Superior temporal gyrus (tissue), 1 donor: Measurements from ENCODE around the gene GNAO1.

ENCODE experiments used
- DNase-seq: peaks from one replicate; pipeline ENCODE4 v3.0.0-alpha.2; 2016; ENCODE audit errors: extremely low spot score

Gene GNAO1

DNA sequence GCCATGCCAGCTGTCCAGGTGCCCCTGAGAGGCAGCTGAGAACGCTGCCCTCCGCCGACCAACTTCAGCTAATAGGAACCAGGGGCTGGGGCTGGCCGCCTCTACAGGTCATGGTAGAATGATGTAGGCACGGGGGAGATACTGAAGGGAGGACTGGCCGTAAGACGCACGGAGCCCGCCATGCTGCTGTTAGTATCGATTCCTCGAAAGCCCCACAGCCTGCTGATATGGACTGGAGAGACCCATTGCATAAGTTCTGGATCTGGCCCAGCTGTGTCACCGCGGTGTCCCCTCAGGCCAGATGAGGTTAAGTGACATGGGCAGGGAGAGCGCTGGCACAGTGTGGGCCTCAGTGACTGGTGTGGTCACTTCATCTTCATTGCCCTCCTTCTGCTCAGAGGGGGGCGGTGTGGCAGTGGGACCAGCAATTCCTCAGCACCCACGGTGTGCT lies 158.4 kb downstream of the GNAO1 start:
- no peak for DNase-seq

DNA sequence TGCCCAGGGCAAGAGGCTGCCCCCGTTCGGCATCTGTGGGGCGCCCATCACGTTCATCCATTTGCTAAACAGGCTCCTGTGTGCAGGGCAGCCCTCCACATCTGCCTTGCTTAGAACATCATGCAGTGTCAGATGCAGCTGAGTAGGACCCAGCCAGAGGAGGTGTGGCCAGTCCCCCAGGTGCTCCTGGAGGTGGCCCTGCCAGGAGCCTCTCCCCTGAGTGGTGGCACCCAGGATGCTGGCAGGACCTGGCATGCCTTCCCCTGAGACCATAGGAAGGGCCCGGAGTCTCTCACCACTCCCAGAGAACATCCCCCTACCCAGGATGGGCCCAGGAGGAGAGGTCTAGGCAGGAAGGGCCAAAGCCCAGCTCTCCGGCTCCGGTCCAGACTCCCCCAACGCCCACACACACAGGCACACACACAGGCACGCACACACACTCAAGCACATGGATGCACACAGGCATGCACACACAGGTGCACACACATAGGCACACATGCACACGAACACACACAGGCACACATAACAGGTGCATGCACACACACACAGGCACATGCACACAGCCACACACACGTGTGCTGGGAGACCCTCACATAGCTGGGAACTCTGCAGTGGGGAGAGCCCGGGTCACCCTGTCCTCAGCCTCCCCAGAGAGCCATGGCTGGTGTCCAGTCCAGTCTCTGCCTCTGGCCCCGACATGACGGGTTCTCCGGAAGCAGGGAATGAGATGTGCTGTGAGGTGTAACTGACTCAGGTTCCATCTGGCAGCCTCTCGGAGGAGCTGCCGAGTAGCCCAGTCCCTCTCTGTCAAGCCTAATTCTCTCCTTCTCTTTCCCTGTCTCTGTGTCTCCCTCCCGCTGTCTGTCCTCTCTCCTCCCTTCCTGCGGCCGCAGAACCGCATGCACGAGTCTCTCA lies 159.5 kb downstream of the GNAO1 start:
- no peak for DNase-seq

GRCh38 chr16:56351481-56351880 lies 160.2 kb downstream of the GNAO1 start:
- DNase-seq: no peak

DNA sequence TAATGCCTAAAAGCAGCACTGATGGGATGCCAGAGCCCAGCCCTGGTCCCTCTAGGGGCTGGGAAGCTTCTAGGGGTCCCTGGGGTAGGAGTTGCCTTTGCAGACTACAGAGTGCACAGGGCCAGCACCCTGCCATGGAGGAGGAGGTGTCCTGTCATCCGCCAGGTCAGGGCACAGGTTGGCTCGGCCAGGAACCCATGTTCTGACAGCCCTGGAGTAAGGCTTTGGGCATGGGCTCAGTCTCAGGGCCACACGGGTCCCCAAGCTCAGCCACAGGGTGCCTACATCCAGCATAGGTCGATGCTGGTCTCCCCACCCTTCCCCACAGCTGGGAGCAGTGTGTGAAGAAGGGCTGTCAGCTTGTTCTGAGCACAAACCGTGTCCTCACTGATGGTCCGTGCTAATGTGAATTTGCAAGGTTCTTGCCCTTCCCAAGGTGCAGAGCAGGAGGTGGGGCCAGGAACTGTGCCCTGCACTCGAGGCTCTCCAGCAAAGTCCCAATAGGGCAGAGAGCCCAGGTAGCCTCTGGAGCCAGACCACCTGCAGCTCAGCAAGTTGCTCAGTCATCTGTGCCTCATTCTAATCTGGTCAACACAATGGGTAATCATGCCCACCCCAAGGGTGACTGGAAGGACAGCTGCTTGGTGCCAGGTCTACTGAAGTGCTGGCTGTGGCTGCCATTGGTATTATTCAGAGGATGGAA lies 161.2 kb downstream of the GNAO1 start:
- DNase-seq: no peak

DNA sequence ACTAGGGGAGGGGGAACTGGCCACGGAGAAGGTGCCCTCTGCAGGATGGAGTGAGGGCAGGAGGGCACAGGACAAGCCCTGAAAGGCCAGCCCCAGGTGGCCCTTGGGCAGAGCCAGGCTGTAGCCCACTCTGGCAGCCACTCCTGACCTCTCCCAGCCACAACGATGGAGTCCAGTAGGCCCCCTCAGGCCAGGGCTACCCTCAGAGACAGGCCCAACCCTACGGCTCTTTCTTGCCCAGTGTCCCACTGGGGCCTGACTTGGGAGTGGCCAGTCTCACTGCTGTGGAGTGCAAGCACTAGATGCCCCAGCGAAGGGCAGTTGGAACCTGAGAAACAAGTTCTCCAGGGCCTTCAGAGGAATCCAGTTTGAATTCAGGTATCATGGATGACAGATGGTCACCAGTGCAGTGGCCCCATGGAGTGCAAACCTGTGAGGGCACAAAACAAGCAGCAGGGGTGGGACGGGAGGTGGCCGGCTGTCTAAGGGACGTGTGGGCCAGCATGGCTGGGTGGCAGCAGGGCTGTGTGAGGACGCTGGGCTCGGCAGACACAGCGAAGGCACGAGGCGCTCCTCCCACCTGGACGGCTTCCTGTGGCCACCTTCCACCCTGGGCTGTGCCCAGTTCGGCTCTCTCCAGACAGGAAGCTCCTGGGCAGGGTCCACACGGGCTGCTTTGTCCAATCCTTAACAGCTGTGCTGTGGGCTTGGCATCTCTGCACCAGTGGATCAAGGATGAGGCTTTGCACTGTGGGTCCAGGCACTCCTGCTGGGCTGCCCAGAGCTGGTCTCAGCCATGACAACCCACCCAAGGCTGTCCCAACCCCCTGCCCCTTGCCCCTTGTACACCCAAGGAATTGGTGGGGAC lies 162.0 kb downstream of the GNAO1 start:
- no peak for DNase-seq

DNA sequence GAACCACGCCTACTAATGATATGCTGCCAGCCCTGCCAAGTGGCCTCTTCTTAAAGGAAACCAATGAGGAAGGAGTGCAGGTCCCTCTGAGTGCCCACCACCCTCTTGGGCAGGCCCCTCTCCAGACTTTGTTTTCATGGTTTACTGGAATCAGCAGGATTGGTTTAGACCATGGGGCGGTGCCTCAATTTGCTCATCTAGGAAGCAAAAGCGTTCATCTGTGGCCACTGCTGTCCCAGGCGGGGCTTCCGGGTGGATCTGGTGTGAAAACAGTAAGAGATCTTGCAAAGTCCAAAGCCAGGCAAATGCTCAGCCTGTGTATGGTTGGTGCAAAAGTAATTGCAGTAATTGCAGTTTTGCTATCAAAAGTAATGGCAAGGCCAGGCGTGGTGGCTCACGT lies 162.7 kb downstream of the GNAO1 start:
- DNase-seq: no peak

DNA sequence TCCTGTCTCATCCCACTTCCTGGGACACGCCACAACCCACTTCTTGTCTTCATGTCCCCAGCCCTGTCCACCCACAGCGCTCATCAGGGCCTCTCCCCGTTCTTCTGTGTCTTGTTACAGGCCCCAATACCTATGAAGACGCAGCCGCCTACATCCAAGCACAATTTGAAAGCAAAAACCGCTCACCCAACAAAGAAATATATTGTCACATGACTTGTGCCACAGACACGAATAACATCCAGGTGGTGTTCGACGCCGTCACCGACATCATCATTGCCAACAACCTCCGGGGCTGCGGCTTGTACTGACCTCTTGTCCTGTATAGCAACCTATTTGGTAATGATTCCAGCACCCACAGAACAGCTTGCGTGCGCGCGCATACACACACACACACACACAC lies 163.5 kb downstream of the GNAO1 start:
- DNase-seq: no peak

GRCh38 chr16:56355221-56355620 lies 163.9 kb downstream of the GNAO1 start:
- DNase-seq: no peak

GRCh38 chr16:56355786-56356275 lies 164.5 kb downstream of the GNAO1 start:
- DNase-seq: no peak

GRCh38 chr16:56356276-56357240 lies 165.3 kb downstream of the GNAO1 start:
- peak; percentile 82 for DNase-seq

DNA sequence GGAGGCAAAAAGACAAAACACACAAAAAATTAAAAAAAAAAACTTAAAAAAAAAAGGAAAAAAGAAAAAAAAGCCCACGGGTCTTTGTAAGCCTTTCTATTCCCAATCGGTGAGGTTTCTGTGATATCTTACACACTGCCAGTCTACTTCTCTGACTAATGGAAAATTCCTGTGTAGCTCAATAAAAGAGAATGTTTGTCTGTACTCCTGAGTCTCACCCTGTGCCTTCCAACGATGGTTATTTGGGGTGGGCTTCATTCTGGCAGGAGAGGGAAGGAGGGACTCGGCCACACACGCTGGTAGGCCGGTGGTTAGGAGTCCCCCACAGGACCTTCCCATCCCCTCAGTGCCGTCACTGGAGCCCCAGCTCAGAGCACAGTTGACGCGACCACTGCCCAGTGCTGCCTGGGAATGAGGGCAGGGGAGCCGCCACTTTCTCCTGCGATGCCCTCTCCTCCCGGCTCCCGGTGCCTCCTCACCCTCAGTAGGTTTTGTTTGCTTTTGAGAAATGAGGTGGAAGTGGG lies 166.0 kb downstream of the GNAO1 start:
- DNase-seq: no peak

DNA sequence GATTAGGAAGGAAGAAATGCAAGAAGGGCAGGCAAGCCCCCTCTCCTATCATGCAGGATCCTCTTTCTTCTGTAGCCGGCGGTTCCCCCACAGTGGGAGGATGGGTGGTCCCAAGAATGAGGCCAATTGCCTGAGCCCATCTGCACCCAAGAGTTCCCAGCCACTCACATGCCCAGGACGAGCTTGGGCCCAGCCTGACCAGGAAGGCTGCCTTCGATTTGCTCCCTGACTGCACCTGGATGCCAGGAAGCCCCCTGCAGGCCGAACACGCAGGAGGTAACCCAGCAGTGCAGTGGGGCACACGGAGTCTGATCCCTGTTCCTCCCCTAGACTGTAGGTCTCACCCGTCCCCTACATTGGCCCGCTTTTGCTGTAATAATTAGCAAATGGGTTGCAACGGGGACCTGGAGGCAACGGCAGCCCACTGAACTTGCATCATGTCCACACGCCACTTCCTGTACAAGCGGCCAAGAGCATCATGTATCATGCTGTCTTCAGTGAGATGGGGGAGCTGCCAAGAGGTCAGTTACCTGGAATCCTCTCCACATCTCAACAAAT lies 166.6 kb downstream of the GNAO1 start:
- DNase-seq: no peak

DNA sequence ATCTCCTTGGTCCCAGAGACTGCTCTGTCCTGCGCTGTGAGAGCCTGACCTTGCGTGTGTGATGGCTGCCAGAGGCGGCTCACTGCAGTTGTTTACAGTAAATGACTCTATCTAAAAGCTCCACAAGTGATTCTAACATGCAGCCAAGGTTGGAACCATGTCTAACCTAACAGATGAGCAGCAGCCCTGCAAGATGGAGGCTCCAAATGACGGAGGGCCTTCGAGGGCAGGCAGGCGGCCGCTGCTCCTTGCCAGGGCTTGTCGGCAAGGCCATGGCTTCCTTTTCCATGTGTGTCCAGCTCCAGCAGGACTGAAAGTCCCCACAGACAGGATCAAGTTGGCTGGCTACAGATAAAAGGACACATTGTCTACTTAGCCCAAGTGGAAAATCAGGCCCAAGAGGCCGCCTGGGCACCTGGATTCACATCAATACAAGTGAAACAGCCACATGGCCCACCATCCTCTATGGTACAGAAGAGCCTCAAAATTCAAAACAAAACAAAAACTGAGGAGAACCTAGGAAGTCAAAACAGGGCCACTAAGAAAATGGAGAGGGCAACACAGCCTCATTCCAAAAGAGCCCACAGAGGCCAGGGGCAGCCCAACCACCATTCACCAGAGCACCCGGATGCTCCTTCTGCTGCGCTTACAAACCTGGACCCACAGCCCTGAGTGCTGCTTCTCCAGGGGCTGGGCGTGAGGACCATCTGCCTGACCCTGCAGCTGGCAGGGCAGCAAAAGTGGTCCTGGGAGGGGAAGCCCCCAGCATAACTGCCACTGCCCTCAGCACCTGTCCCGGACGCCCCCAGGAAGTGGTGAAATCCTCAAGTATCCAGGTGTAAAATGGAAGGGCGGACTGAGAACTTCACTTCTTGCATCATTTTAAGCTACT lies 169.1 kb downstream of the GNAO1 start:
- DNase-seq: no peak

- DNase-seq: no peak
These were observed 170.9 kb downstream of the GNAO1 start for GRCh38 chr16:56362057-56362655.

GRCh38 chr16:56362706-56363105 lies 171.4 kb downstream of the GNAO1 start:
- DNase-seq: no peak

GRCh38 chr16:56363181-56363716 lies 172.0 kb downstream of the GNAO1 start:
- DNase-seq: no peak

DNA sequence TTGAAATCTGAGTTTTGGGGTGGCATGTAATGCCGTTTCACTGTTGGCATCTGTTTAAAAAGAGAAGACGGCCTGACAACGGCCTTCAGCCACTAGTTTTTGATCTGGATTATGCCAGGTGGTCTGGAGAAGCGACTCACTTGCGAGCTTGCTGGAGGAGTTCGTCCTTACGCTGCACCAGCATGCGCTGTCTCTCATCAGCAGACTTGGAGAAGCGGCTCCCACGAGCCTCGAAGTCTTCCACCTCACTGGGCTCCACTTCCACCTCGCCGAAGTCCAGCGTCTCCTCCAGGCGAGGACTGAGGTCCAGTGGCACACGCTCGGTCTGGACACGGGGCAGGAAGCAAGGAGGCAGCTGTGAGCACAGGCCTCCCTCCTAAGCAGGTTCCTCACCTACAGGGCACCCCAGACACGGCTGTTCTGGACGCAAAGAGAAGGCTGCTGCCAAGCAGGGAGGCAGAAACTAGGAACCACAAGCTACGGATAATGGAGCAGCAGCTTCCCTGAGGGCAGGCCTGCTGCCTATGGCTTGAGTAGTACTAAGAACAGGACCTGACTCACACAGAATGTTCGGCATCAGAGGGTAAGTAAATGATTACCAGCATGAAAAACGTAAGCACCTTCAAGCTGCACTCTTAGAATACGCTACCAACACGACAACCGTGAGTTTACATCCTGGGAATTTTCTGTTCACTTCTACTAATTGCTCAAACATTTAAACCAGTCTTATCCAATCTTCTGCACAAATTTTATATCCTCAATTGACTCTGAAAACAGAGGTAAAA lies 172.7 kb downstream of the GNAO1 start:
- no peak for DNase-seq

DNA sequence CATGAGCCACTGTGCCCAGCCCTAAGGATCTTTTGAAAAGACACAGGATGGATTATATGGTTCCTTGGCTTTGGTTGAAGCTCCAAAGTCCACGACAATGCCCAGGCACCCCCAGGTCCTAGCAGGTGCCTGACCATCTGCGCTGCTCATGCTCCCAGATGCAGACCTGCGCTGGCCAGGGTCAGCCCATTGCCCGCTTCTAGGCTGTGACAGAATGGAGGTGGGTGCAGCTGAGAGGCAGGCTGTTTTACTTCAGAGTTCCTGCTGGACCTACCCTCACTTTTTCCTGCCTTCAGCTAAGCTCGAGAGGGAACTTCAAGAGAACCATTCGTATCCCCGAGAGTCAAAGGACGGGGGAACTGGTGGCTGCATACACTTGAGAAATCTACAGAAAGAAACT lies 173.6 kb downstream of the GNAO1 start:
- no peak for DNase-seq
